Measurements from ENCODE around the gene ZNF775.

ZNF775 gene

GRCh38 chr7:150368096-150368883 is 10.8 kb upstream of the ZNF775 start, which contains the start of gene REPIN1:
REPIN1 (plus strand) TSS chr7:150368822; CDS start chr7:150369712, 890 bp downstream.
- peak; percentile 52 to 60 (median 55) for DNase-seq (ENCODE audit: low read depth in 3 of 3, low spot score in 1 of 3)

GRCh38 chr7:150368884-150369747 is 10.0 kb upstream of the ZNF775 start:
- peak in 1 of 3 donors; percentile 52 for DNase-seq (ENCODE audit: low read depth in 3 of 3, low spot score in 1 of 3)

GRCh38 chr7:150369748-150370501 is 9.2 kb upstream of the ZNF775 start:
- DNase-seq (ENCODE audit: low read depth in 3 of 3, low spot score in 1 of 3) = no peak

- no peak for DNase-seq (ENCODE audit: low read depth in 3 of 3, low spot score in 1 of 3)
These were observed 8.5 kb upstream of the ZNF775 start for GRCh38 chr7:150370612-150371071.

GRCh38 chr7:150371131-150371995 is 7.8 kb upstream of the ZNF775 start:
- DNase-seq (ENCODE audit: low read depth in 3 of 3, low spot score in 1 of 3) = no peak

GRCh38 chr7:150371996-150372270 is 7.2 kb upstream of the ZNF775 start:
- no peak for DNase-seq (ENCODE audit: low read depth in 3 of 3, low spot score in 1 of 3)

GRCh38 chr7:150372271-150373048 is 6.7 kb upstream of the ZNF775 start:
- DNase-seq (ENCODE audit: low read depth in 3 of 3, low spot score in 1 of 3) = no peak

- no peak for DNase-seq (ENCODE audit: low read depth in 3 of 3, low spot score in 1 of 3)
These were observed 5.9 kb upstream of the ZNF775 start for GRCh38 chr7:150373049-150373801.

- DNase-seq (ENCODE audit: low read depth in 3 of 3, low spot score in 1 of 3) = no peak
These were observed 5.1 kb upstream of the ZNF775 start for GRCh38 chr7:150374026-150374425.

GRCh38 chr7:150374472-150374871 is 4.7 kb upstream of the ZNF775 start:
- DNase-seq (ENCODE audit: low read depth in 3 of 3, low spot score in 1 of 3) = no peak

GRCh38 chr7:150375662-150376521 is 3.2 kb upstream of the ZNF775 start:
- DNase-seq (ENCODE audit: low read depth in 3 of 3, low spot score in 1 of 3) = no peak

GRCh38 chr7:150376560-150376959 is 2.6 kb upstream of the ZNF775 start:
- no peak for DNase-seq (ENCODE audit: low read depth in 3 of 3, low spot score in 1 of 3)

GRCh38 chr7:150377196-150377595 is 1.9 kb upstream of the ZNF775 start:
- DNase-seq (ENCODE audit: low read depth in 3 of 3, low spot score in 1 of 3) = no peak

GRCh38 chr7:150377635-150378034 is 1.5 kb upstream of the ZNF775 start:
- DNase-seq (ENCODE audit: low read depth in 3 of 3, low spot score in 1 of 3) = no peak

GRCh38 chr7:150378115-150378852 is 846 bp upstream of the ZNF775 start:
- no peak for DNase-seq (ENCODE audit: low read depth in 3 of 3, low spot score in 1 of 3)

- DNase-seq (ENCODE audit: low read depth in 3 of 3, low spot score in 1 of 3) = no peak
These were observed 580 bp downstream of the ZNF775 start for GRCh38 chr7:150379441-150380379.
